Stimulated activated CD4-positive, alpha-beta T cell treated with anti-CD3 and anti-CD28 coated beads, TNF-alpha, amount 100 ng/mL, for 1 hour (primary cell): ENCODE results near the gene ORC3.
"Not testable (repeated sequence)": the region's sequence is repeated elsewhere in the genome, so short reads cannot be mapped to it uniquely, and the experiment has no call there.

ENCODE experiments used
- DNase-seq, 3 donors: peaks; one replicate each; pipeline ENCODE4 v3.0.0-alpha.2; 2020; ENCODE audit warnings: low read depth in 3 of 3, low spot score in 1 of 3

Gene ORC3

GRCh38 chr6:87590990-87591389 is 1.1 kb downstream of the ORC3 start:
- no peak for DNase-seq

GRCh38 chr6:87600576-87600975 is 10.6 kb downstream of the ORC3 start:
- DNase-seq: no peak

GRCh38 chr6:87606199-87606598 is 16.3 kb downstream of the ORC3 start:
- no peak for DNase-seq

GRCh38 chr6:87608802-87609201 is 18.9 kb downstream of the ORC3 start:
- DNase-seq: no peak

- not testable (repeated sequence) for DNase-seq
Observed at GRCh38 chr6:87613018-87613417, 23.1 kb downstream of the ORC3 start.

- DNase-seq: no peak
Observed at GRCh38 chr6:87617405-87617804, 27.5 kb downstream of the ORC3 start.

- no peak for DNase-seq
Observed at GRCh38 chr6:87618531-87618930, 28.6 kb downstream of the ORC3 start.

- DNase-seq: no peak
Observed at GRCh38 chr6:87623248-87623647, 33.3 kb downstream of the ORC3 start.

GRCh38 chr6:87628424-87628823 is 38.5 kb downstream of the ORC3 start:
- DNase-seq: no peak

GRCh38 chr6:87628881-87629280 is 38.9 kb downstream of the ORC3 start:
- DNase-seq: no peak

- no peak for DNase-seq
Observed at GRCh38 chr6:87630746-87631145, 40.8 kb downstream of the ORC3 start.

GRCh38 chr6:87633851-87634250 is 43.9 kb downstream of the ORC3 start:
- DNase-seq: no peak

GRCh38 chr6:87636315-87636714 is 46.4 kb downstream of the ORC3 start:
- DNase-seq: no peak

GRCh38 chr6:87637106-87637505 is 47.2 kb downstream of the ORC3 start:
- DNase-seq: no peak

GRCh38 chr6:87639373-87639772 is 49.4 kb downstream of the ORC3 start:
- no peak for DNase-seq

GRCh38 chr6:87641065-87641692 is 51.2 kb downstream of the ORC3 start:
- no peak for DNase-seq

GRCh38 chr6:87645080-87645479 is 55.1 kb downstream of the ORC3 start:
- no peak for DNase-seq

GRCh38 chr6:87653074-87653962 is 63.4 kb downstream of the ORC3 start:
- no peak for DNase-seq

GRCh38 chr6:87654122-87654521 is 64.2 kb downstream of the ORC3 start:
- no peak for DNase-seq

GRCh38 chr6:87654875-87655454 is 65.0 kb downstream of the ORC3 start:
- DNase-seq: no peak

GRCh38 chr6:87655824-87656223 is 65.9 kb downstream of the ORC3 start:
- no peak for DNase-seq

- no peak for DNase-seq
Observed at GRCh38 chr6:87656857-87657256, 66.9 kb downstream of the ORC3 start.
